ENCODE results near the gene PPP1R7. TPM values are rescaled to one million over a fixed set of nuclear protein-coding genes. Genes with fewer than 3 reads are reported as not detected.

The PPP1R7 gene
- total RNA-seq, 1 donor from 2014 or later: 43.1 TPM

DNA sequence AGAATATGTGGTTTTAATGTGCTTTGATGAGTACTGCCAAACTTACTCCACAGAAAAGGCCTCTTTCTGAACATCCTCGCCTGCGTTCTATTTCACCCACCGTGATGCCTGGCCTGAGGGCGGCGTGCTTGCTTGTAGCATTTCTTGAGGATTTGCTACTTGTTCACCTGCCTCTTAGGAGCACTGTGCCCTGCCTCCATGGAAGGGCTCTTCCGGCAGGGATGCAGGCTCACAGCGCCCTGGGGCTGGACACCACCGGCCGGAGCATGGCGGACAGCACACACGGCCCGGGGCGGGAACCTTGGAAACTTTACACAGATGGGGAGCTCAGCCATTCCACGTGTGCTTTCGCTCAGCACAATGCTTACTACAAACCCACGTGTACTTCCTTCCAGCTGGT is 75.3 kb downstream of the PPP1R7 start:
- no peaks in the 10 kb centered on the region for H3K9me3 Mint-ChIP-seq (ENCODE audit: low read depth)
- TF ChIP-seq CTCF (IDR thresholded peaks at IDR 0.05): no peak
- no peaks in the 10 kb centered on the region for H3K27me3 Mint-ChIP-seq (ENCODE audit: low read depth)
- H3K27ac Mint-ChIP-seq (ENCODE audit: unreplicated experiment): no peak overlapping the region
- no peak overlapping the region for H3K4me3 Mint-ChIP-seq (ENCODE audit: unreplicated experiment)
- peaks cover 17% of the 10 kb centered on the region for H3K4me1 Mint-ChIP-seq (ENCODE audit: low read depth)
- H3K36me3 Mint-ChIP-seq (ENCODE audit: low read depth): peaks cover 31% of the 10 kb centered on the region
- DNase-seq (ENCODE audit: low spot score): peak; percentile 52

DNA sequence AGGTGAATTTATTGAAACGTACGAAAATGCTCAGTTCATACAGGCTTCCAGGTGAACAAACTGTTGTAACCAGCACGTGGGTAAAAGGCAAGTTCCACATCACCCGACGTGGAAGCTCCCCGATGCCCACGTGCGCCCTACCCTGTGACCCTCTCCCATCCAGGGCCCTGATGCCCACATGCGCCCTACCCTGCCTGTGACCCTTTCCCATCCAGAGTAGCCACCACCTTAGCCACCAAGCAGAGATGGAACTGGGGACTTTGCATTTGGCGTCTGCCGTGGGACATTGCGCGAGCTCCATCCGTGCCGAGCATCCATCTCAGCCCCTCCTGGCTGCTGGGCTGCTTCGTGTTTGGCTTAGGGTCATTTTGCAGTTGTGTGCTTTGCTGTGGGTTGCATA is 75.7 kb downstream of the PPP1R7 start:
- no peaks in the 10 kb centered on the region for H3K9me3 Mint-ChIP-seq (ENCODE audit: low read depth)
- peak; percentile 59 for DNase-seq (ENCODE audit: low spot score)
- peaks cover 35% of the 10 kb centered on the region for H3K36me3 Mint-ChIP-seq (ENCODE audit: low read depth)
- peak overlapping the region; percentile 65 for H3K27ac Mint-ChIP-seq (ENCODE audit: unreplicated experiment)
- peaks cover 17% of the 10 kb centered on the region for H3K4me1 Mint-ChIP-seq (ENCODE audit: low read depth)
- H3K27me3 Mint-ChIP-seq (ENCODE audit: low read depth): no peaks in the 10 kb centered on the region
- no peak for TF ChIP-seq CTCF (IDR thresholded peaks at IDR 0.05)
- no peak overlapping the region for H3K4me3 Mint-ChIP-seq (ENCODE audit: unreplicated experiment)

DNA sequence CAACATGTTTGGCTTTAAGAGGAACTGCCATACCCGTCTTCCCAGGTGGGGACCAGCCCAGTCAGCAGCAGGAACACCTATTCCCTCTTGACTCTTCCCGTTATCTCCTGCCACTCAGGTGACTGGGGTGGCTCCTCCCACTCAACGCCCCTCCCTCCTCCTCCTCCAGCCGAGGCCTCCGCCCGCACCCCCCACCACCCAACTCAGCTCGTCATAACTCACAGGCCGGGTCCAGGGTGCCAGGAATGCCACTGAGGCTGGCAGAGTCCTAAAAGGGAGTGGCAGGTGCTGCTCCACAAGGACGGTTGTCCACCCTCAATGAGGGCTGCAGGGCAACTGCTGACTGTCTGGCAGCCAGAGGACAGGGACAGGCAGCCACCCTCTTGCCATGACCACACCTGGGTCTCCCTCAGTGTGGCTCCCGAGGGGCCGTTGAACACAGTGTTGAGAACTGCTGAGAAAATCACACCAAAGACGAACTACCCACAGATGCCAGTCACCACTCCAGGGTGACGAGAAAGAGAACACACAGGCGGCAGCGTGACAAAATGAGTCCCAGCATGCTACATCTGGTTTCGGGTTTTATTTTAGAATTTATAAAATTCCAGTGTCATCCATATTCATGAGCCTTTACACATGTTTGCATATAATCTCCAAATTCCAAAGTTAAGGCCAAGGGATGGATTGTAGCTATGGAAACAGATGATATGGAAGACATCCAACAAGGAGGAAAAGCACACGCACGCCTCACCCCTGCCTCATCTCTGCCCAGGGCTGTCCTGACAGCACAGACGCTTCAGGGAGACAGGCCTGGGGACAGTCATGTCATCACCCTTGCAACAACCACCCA is 76.7 kb downstream of the PPP1R7 start:
- Mint-ChIP-seq H3K9me3 (ENCODE audit: low read depth) (no peaks in the 10 kb centered on the region), H3K36me3 (ENCODE audit: low read depth) (peaks cover 42% of the 10 kb centered on the region), H3K4me3 (ENCODE audit: unreplicated experiment) (no peak overlapping the region), H3K4me1 (ENCODE audit: low read depth) (peaks cover 17% of the 10 kb centered on the region), H3K27ac (ENCODE audit: unreplicated experiment) (peak overlapping the region; percentile 17), H3K27me3 (ENCODE audit: low read depth) (no peaks in the 10 kb centered on the region)
- peak; percentile 79 for DNase-seq (ENCODE audit: low spot score)
- TF ChIP-seq CTCF (IDR thresholded peaks at IDR 0.05): no peak

- H3K27me3 Mint-ChIP-seq (ENCODE audit: low read depth): no peaks in the 10 kb centered on the region
- H3K36me3 Mint-ChIP-seq (ENCODE audit: low read depth): peaks cover 43% of the 10 kb centered on the region
- H3K9me3 Mint-ChIP-seq (ENCODE audit: low read depth): no peaks in the 10 kb centered on the region
- H3K4me1 Mint-ChIP-seq (ENCODE audit: low read depth): peaks cover 17% of the 10 kb centered on the region
- H3K4me3 Mint-ChIP-seq (ENCODE audit: unreplicated experiment): no peak overlapping the region
- no peak for TF ChIP-seq CTCF (IDR thresholded peaks at IDR 0.05)
- peak; percentile 51 for DNase-seq (ENCODE audit: low spot score)
- peak overlapping the region; percentile 41 for H3K27ac Mint-ChIP-seq (ENCODE audit: unreplicated experiment)
Measured at GRCh38 chr2:241227594-241227993, 77.3 kb downstream of the PPP1R7 start.

DNA sequence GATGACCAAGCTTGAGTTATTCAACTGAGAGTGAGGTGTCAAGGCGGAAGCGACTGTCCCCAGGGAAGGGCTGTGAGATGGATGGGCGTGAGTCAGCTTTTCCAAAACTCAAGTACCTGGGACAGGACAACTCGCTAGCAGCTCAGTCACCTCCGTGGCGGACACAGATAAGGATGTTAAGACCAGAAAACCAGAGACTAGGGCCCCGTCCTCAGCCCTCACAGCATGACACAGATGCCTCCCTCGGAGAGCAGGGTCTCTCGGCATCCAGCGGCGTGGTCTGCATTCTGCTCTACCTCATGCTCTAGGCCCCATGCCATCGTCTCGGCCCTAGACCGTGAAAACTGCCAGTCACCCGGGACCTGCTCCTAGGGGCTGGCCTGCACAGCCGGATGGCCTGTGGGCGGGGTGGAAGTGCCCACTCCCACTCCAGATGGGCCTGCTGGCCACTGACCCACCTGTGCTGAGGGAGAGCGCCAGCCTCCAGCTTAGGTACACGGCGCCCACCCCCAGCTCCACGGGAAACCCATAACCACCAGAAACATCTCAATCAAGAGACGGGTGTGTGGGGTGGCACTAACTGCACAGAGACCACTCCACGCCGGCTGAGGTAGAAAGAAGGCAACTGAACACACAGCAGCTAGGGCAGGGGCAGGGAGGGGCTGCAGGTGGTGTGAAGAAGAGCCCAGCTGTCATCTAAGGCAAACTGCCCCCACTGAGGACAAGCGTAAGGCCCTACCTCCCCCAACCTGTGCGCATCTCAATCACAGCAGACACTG is 78.0 kb downstream of the PPP1R7 start:
- Mint-ChIP-seq H3K4me3 (ENCODE audit: unreplicated experiment) (no peak overlapping the region), H3K27me3 (ENCODE audit: low read depth) (no peaks in the 10 kb centered on the region), H3K36me3 (ENCODE audit: low read depth) (peaks cover 48% of the 10 kb centered on the region), H3K27ac (ENCODE audit: unreplicated experiment) (peak overlapping the region; percentile 41), H3K9me3 (ENCODE audit: low read depth) (no peaks in the 10 kb centered on the region), H3K4me1 (ENCODE audit: low read depth) (peaks cover 17% of the 10 kb centered on the region)
- DNase-seq (ENCODE audit: low spot score): peak; percentile 86
- no peak for TF ChIP-seq CTCF (IDR thresholded peaks at IDR 0.05)
